Measurements from ENCODE around the gene STEAP2. TPM values are rescaled to one million over a fixed set of nuclear protein-coding genes. Genes with fewer than 3 reads are reported as not detected.

The STEAP2 gene
- total RNA-seq, 1 experiment from 2014 or later, result 17.0 TPM

- CTCF ChIA-PET, result no interaction called here
- H3K27ac Mint-ChIP-seq, result no peak overlapping the region
- H3K4me3 Mint-ChIP-seq, result no peak overlapping the region
- no peaks in the 10 kb centered on the region for H3K27me3 Mint-ChIP-seq (ENCODE audit: low read depth)
- TF ChIP-seq ZNF317 (CRISPR knock-in tag; IDR thresholded peaks at IDR 0.05; ENCODE audit: borderline replicate concordance, low read depth) (no peak), ATF3 (CRISPR knock-in tag; conservative IDR thresholded peaks at IDR 0.05) (no peak), GTF2I (CRISPR knock-in tag; conservative IDR thresholded peaks at IDR 0.05) (no peak), MYBL2 (CRISPR knock-in tag; IDR thresholded peaks at IDR 0.05) (no peak), PRDM15 (CRISPR knock-in tag; IDR thresholded peaks at IDR 0.05) (no peak), MAX (CRISPR knock-in tag; IDR thresholded peaks at IDR 0.05) (no peak), JAZF1 (CRISPR knock-in tag; IDR thresholded peaks at IDR 0.05) (no peak), FOXP1 (CRISPR knock-in tag; IDR thresholded peaks at IDR 0.05; ENCODE audit: borderline replicate concordance) (no peak), ETV6 (CRISPR knock-in tag; IDR thresholded peaks at IDR 0.05) (no peak), RELA (CRISPR knock-in tag; IDR thresholded peaks at IDR 0.05; ENCODE audit: borderline replicate concordance) (no peak), EMX1 (CRISPR knock-in tag; IDR thresholded peaks at IDR 0.05) (no peak), ZNF416 (CRISPR knock-in tag; IDR thresholded peaks at IDR 0.05) (no peak), ARID4B (CRISPR knock-in tag; IDR thresholded peaks at IDR 0.05; ENCODE audit: borderline replicate concordance) (no peak), ZNF232 (CRISPR knock-in tag; IDR thresholded peaks at IDR 0.05) (no peak), IRF2 (CRISPR knock-in tag; IDR thresholded peaks at IDR 0.05; ENCODE audit: borderline replicate concordance, low read depth) (no peak), CREB1 (CRISPR knock-in tag; IDR thresholded peaks at IDR 0.05) (no peak)
- POLR2A ChIA-PET, result no interaction called here
- H3K4me1 Mint-ChIP-seq, result no peaks in the 10 kb centered on the region
- no peaks in the 10 kb centered on the region for H3K36me3 Mint-ChIP-seq
- DNase-seq (ENCODE audit: low spot score) (no peak), ATAC-seq (no peak)
- no peaks in the 10 kb centered on the region for H3K9me3 Mint-ChIP-seq
Measured at GRCh38 chr7:90270431-90271178, 59.1 kb downstream of the STEAP2 start.

- Mint-ChIP-seq H3K4me1 (no peaks in the 10 kb centered on the region), H3K9me3 (no peaks in the 10 kb centered on the region), H3K27ac (no peak overlapping the region), H3K36me3 (no peaks in the 10 kb centered on the region), H3K27me3 (ENCODE audit: low read depth) (no peaks in the 10 kb centered on the region), H3K4me3 (no peak overlapping the region)
- ATAC-seq (no peak), DNase-seq (ENCODE audit: low spot score) (no peak)
- CTCF ChIA-PET, result no interaction called here
- POLR2A ChIA-PET, result no interaction called here
- TF ChIP-seq CBFB (CRISPR knock-in tag; IDR thresholded peaks at IDR 0.05; ENCODE audit: low read depth) (no peak), NFE2L1 (CRISPR knock-in tag; IDR thresholded peaks at IDR 0.05) (no peak)
Measured at GRCh38 chr7:90271753-90272152, 60.2 kb downstream of the STEAP2 start.
